Amygdala (tissue), 56 donors: ENCODE data around the gene KLHL34.

Source experiments
- DNase-seq, 56 donors: peaks; one replicate each; lab custom pipeline; 2025; lab: John Stamatoyannopoulos, UW

Gene KLHL34

GRCh38 chrX:21658152-21658737, at the start of gene KLHL34:
Gene KLHL34 (minus strand): TSS chrX:21658330. CDS start chrX:21657788, 542 bp downstream.
- no peak for DNase-seq

GRCh38 chrX:21705225-21705624, 47.1 kb upstream of the KLHL34 start:
- no peak for DNase-seq

- DNase-seq: no peak
Observed at GRCh38 chrX:21702725-21703124, 44.6 kb upstream of the KLHL34 start.

GRCh38 chrX:21700967-21701366, 42.8 kb upstream of the KLHL34 start:
- DNase-seq: no peak

- DNase-seq: no peak
Observed at GRCh38 chrX:21700275-21700674, 42.1 kb upstream of the KLHL34 start.

GRCh38 chrX:21699136-21699535, 41.0 kb upstream of the KLHL34 start:
- DNase-seq: no peak

GRCh38 chrX:21698272-21698671, 40.1 kb upstream of the KLHL34 start:
- DNase-seq: no peak

GRCh38 chrX:21691512-21692018, 33.4 kb upstream of the KLHL34 start:
- no peak for DNase-seq

GRCh38 chrX:21683941-21684340, 25.8 kb upstream of the KLHL34 start:
- DNase-seq: no peak

- DNase-seq: no peak
Observed at GRCh38 chrX:21678048-21678612, 20.0 kb upstream of the KLHL34 start.

GRCh38 chrX:21675931-21676330, 17.8 kb upstream of the KLHL34 start:
- no peak for DNase-seq

- no peak for DNase-seq
Observed at GRCh38 chrX:21674430-21675186, 16.5 kb upstream of the KLHL34 start.

GRCh38 chrX:21666679-21667078, 8.5 kb upstream of the KLHL34 start:
- DNase-seq: no peak

- no peak for DNase-seq
Observed at GRCh38 chrX:21666252-21666651, 8.1 kb upstream of the KLHL34 start.

- DNase-seq: no peak
Observed at GRCh38 chrX:21662761-21663160, 4.6 kb upstream of the KLHL34 start.

- DNase-seq: no peak
Observed at GRCh38 chrX:21661316-21661715, 3.2 kb upstream of the KLHL34 start.

GRCh38 chrX:21660156-21660555, 2.0 kb upstream of the KLHL34 start:
- DNase-seq: no peak

- no peak for DNase-seq
Observed at GRCh38 chrX:21659320-21659719, 1.2 kb upstream of the KLHL34 start.

- DNase-seq: no peak
Observed at GRCh38 chrX:21658746-21659145, 616 bp upstream of the KLHL34 start.

- no peak for DNase-seq
Observed at GRCh38 chrX:21657318-21658151, 595 bp downstream of the KLHL34 start.
